AG10803 (cell line): ENCODE results near the gene VARS1.
"Not testable (repeated sequence)": the region's sequence is repeated elsewhere in the genome, so short reads cannot be mapped to it uniquely, and the experiment has no call there.

Experiments used
- DNase-seq: peaks from one replicate; pipeline ENCODE4 v3.0.0; 2010; ENCODE audit warnings: low read depth
- H3K4me3 ChIP-seq: 2 replicates; pipeline ENCODE4 v1.5.1; 2011; ENCODE audit warnings: mild to moderate bottlenecking, low read length, control low read depth
- TF ChIP-seq, protein P1 (sequence below): conservative IDR thresholded peaks from 2 replicates; pipeline ENCODE4 v1.5.1; 2011; ENCODE audit warnings: mild to moderate bottlenecking, low read length, control low read depth, inconsistent platforms

The VARS1 gene

DNA sequence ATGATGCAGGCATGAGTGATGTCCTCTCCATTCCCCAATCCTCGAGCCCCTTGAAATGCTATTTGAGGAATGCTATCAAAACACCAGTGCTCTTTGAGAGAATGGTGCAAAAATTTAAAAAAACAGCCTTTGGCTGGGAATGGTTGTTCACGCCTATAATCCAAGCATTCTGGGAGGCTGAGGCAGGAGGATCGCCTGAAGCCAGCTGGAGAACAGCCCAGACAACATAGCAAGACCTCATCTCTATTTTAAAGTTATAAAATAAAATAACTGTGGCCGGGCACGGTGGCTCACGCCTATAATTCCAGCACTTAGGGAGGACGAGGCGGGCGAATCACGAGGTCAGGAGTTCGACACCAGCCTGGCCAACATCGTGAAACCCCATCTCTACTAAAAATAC, 4.2 kb upstream of the VARS1 start:
- TF ChIP-seq, protein P1, sequence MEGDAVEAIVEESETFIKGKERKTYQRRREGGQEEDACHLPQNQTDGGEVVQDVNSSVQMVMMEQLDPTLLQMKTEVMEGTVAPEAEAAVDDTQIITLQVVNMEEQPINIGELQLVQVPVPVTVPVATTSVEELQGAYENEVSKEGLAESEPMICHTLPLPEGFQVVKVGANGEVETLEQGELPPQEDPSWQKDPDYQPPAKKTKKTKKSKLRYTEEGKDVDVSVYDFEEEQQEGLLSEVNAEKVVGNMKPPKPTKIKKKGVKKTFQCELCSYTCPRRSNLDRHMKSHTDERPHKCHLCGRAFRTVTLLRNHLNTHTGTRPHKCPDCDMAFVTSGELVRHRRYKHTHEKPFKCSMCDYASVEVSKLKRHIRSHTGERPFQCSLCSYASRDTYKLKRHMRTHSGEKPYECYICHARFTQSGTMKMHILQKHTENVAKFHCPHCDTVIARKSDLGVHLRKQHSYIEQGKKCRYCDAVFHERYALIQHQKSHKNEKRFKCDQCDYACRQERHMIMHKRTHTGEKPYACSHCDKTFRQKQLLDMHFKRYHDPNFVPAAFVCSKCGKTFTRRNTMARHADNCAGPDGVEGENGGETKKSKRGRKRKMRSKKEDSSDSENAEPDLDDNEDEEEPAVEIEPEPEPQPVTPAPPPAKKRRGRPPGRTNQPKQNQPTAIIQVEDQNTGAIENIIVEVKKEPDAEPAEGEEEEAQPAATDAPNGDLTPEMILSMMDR, result no peak
- no peak overlapping the region for H3K4me3 ChIP-seq
- no peak for DNase-seq

DNA sequence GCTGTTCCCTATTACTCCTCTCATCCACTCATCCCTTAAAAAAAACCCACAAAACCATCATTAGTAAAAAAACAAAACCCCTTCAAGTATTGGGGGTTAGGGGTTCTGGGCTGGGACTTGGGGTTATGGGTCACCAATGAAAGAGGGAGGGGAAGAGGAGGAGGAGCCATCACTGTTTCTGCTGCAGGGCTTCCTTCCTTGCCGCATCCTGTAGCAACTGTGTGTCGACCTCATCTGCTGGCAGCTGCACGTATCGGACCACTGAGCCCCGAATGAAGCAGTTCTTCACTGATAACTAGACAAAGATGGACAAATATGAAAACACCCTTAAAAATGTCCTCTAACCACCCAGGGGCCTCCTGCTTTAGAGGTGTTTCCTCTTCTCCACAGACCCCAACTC, 2.0 kb upstream of the VARS1 start:
- TF ChIP-seq, protein P1, result no peak
- no peak for DNase-seq
- no peak overlapping the region for H3K4me3 ChIP-seq

DNA sequence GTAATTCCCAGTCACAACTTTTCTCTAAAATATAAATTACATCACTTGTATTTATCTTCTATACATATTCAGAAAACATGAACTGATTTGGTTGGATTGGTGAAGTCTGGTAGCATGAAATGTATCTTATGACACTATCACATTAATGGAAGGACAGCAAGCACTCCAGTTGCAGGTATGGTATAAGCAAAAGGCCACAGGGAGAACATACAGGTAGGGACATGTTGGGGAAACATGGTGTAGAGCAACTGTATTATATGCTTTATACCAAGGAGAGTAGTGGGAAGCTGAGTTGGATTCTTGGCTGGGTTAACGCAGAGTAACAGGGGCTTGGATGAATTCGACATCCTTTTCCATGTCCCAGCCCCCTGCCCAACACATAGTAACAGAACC, 1.4 kb upstream of the VARS1 start:
- TF ChIP-seq, protein P1, result no peak
- H3K4me3 ChIP-seq, result no peak overlapping the region
- no peak for DNase-seq

DNA sequence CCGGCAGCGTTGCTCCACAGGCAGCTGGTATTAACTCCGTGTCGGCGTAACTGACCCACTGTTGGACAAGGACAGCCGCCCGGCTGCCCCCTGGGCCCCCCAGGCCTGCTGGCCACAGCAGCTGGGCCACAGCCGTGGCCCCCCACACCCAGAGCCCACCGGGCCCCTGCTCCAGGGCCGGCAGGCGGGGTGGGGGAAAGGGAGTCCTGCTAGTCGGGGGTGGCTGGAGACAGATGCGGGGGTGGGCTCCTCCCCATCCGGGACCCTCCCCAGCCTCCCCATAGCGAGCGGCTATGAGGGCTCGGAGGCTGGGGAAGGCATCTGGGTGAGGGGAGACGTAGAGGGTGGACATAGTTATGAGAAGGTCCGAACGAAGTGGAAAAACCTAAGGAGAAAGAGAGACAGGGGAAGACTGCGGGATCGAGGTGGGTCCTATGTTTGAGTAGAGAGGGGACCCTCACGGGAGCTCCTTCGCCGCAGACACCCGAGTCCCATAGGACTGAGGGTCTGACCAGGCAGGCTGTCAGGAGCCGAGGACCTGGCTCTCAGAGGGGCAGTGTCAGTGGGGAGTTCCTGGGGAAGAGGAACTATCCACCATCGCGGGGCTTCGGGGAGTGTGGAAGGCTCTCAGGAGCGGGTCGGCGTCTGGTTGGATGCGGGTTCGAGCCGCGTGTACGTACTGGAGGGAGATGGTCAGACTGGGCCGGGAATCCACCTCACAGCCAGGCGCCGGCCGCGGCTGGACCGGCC, 511 bp downstream of the VARS1 start:
- no peak for DNase-seq
- peak overlapping the region; percentile 93 for H3K4me3 ChIP-seq
- TF ChIP-seq, protein P1, result no peak

DNA sequence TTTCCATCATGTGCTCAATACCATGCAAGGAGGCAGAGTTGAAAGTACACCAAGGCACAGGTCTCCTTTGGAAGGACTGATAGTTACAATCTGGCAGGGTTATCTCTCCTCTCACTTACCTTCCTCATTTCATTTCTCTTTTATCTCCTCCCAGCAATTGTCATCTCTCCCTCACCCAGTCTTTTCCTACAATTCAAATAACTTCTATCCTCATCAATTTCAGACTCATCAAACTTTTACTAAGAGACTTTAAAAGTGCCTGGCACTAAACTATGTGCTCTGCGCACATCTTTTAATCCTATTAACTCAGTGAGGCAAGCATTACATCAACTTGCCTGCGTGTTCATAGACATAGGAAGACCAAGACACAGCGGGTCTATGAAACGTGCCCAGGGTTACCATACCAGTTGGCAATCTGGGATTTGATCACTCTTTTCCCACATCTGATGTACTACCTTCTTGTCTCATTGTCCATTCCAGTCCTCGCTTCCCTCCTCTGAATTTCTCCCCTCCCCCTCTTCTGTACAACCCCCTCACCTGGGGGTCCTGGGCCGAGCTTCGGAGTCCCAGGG, 1.2 kb downstream of the VARS1 start:
- H3K4me3 ChIP-seq, result peak overlapping the region; percentile 93
- TF ChIP-seq, protein P1, result no peak
- DNase-seq, result peak; percentile 54

DNA sequence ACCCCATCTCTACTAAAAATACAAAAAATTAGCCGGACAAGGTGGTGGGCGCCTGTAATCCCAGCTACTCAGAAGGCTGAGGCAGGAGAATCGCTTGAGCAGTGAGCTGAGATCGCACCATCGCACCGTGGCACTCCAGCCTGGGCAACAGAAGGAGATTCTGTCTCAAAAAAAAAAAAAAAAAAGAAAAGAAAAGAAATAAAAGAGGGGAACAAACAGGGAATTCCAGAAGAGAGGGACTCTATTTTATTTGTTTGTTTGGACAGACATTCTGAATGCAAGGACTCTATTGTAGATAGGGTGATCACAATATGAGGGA, 1.7 kb downstream of the VARS1 start:
- H3K4me3 ChIP-seq, result peak overlapping the region; percentile 93
- DNase-seq, result not testable (repeated sequence)

DNA sequence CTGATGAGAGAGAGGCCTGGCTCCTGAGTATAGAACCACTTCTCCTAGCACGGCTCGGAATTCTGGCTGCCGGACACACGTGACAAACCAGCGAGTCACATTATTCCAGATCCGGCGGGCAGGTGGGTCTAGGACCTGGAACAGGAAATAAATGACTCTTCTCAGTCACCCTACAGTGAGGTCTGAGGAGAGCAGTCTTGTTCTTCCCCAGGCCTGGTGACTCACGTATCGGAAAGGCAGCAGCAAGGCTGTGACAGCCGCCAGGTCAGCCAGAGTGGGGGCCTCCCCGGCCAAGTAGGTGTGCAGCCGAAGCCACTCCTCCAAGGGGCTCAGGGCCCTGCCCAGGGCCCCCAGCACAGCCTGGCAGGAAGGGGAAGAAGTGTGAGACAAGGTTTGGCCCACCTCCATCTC, 2.8 kb downstream of the VARS1 start:
- H3K4me3 ChIP-seq, result no peak overlapping the region
- DNase-seq, result no peak
- TF ChIP-seq, protein P1, result no peak

DNA sequence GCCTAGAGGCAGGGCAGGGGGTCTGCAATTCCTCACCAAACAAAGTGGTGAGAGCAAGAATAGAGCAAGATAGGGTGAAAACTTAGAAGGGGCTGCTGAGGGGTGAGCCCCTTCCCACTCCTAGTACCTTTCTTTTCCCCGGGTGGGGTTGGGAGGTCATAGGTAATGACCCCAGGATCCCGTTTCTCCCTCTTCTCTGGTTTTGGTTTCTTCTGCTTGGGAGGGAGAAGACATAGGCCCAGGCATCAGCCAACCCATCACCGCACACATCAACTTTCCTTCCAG, 3.5 kb downstream of the VARS1 start:
- no peak for DNase-seq
- TF ChIP-seq, protein P1, result no peak
- H3K4me3 ChIP-seq, result no peak overlapping the region
